ENCODE measurements around the gene RPS27.

RPS27 gene

GRCh38 chr1:153990468-153991150 is at the start of gene RPS27:
TSS of gene RPS27 (plus strand) at chr1:153990762. CDS start at chr1:153990797, 35 bp downstream.
- peak; percentile 98 for FAIRE-seq

GRCh38 chr1:153941826-153942725 is 48.5 kb upstream of the RPS27 start:
- FAIRE-seq = no peak

GRCh38 chr1:153942766-153943549 is 47.6 kb upstream of the RPS27 start:
- FAIRE-seq = no peak

- no peak for FAIRE-seq
Measured at GRCh38 chr1:153944005-153944826, 46.3 kb upstream of the RPS27 start.

- no peak for FAIRE-seq
Measured at GRCh38 chr1:153944827-153945117, 45.8 kb upstream of the RPS27 start.

- no peak for FAIRE-seq
Measured at GRCh38 chr1:153945131-153945794, 45.3 kb upstream of the RPS27 start.

- FAIRE-seq = no peak
Measured at GRCh38 chr1:153945795-153946621, 44.6 kb upstream of the RPS27 start.

GRCh38 chr1:153946622-153947241 is 43.8 kb upstream of the RPS27 start, which contains the start of gene DENND4B:
TSS of gene DENND4B (minus strand) at chr1:153946718. CDS start at chr1:153944374, 2,344 bp downstream.
- FAIRE-seq = no peak

- FAIRE-seq = no peak
Measured at GRCh38 chr1:153951183-153951582, 39.4 kb upstream of the RPS27 start.

GRCh38 chr1:153951801-153952200 is 38.8 kb upstream of the RPS27 start:
- no peak for FAIRE-seq

GRCh38 chr1:153953859-153954365 is 36.6 kb upstream of the RPS27 start:
- FAIRE-seq = no peak

GRCh38 chr1:153954826-153955225 is 35.7 kb upstream of the RPS27 start:
- FAIRE-seq = no peak

GRCh38 chr1:153956997-153957715 is 33.4 kb upstream of the RPS27 start:
- FAIRE-seq = no peak

- no peak for FAIRE-seq
Measured at GRCh38 chr1:153957744-153958110, 32.8 kb upstream of the RPS27 start.

GRCh38 chr1:153958111-153958960 is 32.2 kb upstream of the RPS27 start, which contains the start of gene CRTC2:
TSS of gene CRTC2 (minus strand) at chr1:153958612. CDS start at chr1:153958497, 115 bp downstream.
- peak; percentile 99 for FAIRE-seq

GRCh38 chr1:153958961-153959260 is 31.7 kb upstream of the RPS27 start:
- no peak for FAIRE-seq

GRCh38 chr1:153959454-153959853 is 31.1 kb upstream of the RPS27 start:
- FAIRE-seq = no peak

- FAIRE-seq = no peak
Measured at GRCh38 chr1:153960206-153960605, 30.4 kb upstream of the RPS27 start.

GRCh38 chr1:153961421-153961820 is 29.1 kb upstream of the RPS27 start:
- no peak for FAIRE-seq
